HG03442 (cell line): Measurements from ENCODE around the gene BRIP1.
"Not testable (repeated sequence)": the region's sequence is repeated elsewhere in the genome, so short reads cannot be mapped to it uniquely, and the experiment has no call there.

Experiments used
- ATAC-seq: cut with Tn5 transposase; IDR thresholded peaks from one replicate; pipeline ENCODE4 v1.9.1; 2021; ENCODE audit warnings: mild to moderate bottlenecking, moderate library complexity; ENCODE audit not compliant: unreplicated experiment

The BRIP1 gene

DNA sequence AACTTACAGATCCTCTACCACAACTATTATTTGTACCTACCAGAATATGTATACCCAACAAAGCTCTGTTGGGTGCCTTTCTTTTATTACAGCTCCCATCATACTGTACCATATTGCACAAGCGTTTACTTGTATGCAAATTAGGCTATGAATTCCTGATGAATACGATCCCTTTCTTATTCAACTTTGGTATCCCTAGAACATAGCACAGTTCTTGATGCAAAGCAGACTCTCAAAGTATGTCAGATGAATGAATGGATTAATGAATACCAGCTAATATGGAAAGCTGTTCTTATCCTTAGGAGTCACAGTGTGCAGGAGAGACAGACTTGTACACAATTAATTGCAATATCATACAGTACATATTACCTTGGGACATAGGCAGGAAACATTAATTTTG is 192.6 kb downstream of the BRIP1 start:
- ATAC-seq, result no peak

GRCh38 chr17:61669522-61669921 is 193.8 kb downstream of the BRIP1 start:
- no peak for ATAC-seq

GRCh38 chr17:61668486-61668885 is 194.8 kb downstream of the BRIP1 start:
- no peak for ATAC-seq

DNA sequence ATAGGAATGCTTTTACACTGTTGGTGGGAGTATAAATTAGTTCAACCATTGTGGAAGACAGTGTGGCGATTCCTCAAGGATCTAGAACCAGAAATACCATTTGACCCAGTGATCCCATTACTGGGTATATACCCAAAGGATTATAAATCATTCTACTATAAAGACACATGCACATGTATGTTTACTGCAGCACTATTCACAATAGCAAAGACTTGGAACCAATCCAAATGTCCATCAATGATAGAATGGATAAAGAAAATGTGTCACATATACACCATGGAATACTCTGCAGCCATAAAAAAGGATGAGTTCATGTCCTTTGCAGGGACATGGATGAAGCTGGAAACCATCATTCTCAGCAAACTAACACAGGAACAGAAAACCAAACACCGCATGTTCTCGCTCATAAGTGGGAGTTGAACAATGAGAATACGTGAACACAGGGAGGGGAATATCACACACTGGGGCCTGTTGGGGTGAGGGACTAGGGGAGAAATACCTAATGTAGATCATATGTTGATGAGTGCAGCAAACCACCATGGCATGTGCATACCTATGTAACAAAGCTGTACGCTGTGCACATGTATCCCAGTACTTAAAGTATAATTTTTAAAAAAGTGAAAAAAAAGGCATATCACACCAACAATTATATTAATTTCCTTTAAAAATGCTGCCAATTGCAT is 196.8 kb downstream of the BRIP1 start:
- ATAC-seq, result not testable (repeated sequence)

DNA sequence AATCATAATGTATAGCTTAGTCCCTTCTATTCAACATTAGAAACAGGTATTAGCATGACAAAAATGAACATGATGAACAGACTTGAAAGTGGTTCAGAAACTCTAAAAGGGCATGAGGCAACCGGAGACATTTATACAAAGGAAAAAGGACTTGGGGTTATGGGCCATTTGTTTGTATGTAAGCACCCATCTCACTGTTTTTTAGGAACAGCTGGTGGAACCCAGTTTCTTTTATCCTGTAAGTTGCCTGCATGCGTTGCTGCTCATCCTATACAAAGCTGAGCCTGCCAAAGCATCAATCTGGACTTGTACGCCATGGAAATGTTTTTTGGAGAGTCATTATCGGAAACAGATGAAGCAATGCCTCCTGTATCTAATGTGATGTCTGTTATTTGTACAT is 200.0 kb downstream of the BRIP1 start:
- ATAC-seq, result no peak

GRCh38 chr17:61662741-61663140 is 200.6 kb downstream of the BRIP1 start:
- ATAC-seq, result no peak

DNA sequence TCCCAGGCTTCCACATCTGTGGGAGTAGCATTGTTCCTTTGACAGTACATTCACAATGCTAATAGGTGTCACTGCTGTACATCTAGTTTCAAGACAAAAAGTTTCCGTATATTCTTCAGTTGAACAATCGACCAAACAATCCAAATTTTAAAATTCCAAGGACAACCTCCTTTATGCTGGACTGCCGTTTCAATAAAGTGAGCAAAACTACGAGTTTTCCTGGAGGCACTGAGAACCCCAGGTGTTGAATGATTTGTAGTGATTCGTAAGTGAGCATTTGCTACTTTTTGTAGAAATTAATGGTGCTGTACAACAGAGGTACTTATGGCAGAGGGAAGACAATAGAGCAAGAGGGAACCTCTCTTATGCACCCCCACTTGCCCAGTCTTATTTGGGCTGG is 201.1 kb downstream of the BRIP1 start:
- ATAC-seq, result no peak

DNA sequence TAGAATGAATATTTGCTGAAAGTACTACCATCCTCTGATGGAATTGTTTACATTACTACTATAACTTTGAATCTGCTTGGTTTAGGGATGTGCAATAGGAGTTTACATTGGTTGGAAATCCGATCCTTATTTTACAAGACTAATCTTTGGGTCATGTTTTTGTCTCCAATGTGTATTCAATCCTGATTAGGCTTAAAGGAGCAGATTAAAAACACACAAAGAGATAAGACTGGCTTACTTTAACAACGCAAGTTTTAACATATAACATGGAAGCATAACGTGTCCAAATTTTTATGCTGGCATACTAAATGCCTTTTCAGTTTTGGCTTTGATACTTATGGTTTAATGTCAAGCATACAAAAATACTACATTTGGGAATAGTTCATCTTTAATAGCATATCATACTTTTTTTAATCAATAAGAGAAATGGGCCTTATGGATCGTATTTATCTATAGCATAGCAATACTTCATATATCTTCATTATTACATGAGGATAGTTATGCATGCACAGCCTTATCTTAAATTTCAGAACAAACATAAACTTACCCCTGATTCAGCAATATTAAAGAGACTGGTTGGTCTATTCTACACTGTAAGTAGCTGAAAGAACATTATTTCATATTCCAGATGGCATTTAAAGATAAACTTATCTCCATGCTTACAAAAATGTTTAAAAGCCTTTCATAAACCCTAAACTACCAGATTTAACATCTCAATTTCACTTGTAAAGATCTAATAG is 202.4 kb downstream of the BRIP1 start:
- ATAC-seq, result no peak

DNA sequence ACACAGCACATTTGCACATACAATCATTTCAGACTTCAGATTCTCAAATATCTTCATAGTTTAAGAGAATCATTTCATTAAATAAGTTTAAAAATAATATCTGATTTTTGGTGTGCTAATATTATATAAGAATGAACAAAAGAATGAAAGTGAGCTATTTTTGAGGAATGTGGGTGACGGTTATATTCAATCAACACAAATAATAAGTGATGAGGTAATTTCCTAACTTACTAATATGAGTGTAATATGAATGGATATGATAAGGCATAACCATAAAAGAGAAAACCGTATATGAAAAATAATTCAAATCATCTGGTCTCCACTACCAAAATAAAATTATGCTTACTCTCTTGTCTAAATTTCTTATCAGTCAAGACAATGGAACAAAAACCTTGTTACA is 203.9 kb downstream of the BRIP1 start:
- no peak for ATAC-seq

DNA sequence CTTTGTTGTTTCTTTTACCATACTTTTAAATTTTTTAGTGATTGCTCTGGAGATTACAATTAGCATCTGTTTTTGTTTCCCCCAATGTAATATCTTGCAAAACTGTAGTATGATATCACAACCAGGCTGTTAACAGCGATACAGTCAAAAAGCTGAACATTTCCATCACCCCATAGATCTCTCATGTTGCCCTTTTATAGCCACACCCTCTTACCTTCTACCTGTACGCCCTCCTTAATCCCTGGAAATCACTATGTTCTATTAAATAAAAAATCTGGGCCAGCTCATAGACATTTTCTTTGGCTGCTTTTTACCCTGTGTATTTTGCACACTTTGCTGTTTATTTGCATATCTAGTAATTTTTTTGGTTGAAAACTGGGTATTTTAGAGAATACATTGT is 205.1 kb downstream of the BRIP1 start:
- no peak for ATAC-seq

DNA sequence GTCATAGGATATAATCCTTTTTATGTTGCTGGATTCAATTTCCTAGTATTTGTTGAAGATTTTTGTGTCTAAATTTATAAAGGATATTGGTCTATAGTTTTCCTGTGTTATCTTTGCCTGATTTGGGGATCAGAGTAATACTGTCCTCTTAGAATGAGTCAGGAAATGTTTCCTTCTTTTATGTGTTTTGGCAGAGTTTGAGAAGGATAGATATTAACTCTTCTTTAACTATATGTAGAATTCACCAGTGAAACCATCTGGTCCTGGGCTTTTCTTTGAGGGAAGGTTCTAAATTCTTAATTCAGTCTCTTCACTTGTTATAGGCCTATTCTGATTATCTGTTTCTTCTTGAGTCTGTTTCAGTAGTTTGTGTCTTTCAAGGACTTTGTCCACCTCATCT is 206.0 kb downstream of the BRIP1 start:
- ATAC-seq, result no peak

DNA sequence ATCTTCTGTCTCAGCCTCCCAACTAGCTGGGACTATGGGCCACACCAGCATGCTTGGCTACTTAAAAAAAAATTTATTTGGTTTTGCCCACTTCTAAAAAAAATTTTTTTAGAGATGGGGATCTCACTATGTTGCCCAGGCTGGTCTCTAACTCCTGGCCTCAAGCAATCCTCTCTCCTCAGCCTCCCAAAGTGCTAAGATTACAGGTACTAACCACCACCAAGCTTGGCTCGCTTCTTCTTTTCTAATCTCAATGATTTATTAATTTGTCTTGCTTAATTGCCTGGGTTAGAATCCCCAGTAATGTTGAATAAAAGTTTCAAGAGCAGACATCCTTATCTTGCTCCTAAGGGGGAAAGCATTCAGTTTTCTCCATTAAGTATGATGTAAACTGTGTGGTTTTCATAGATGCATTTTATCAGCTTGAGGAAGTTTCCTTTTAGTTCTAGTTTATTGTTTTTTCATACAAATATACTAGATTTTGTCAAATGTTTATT is 206.6 kb downstream of the BRIP1 start:
- ATAC-seq, result no peak

DNA sequence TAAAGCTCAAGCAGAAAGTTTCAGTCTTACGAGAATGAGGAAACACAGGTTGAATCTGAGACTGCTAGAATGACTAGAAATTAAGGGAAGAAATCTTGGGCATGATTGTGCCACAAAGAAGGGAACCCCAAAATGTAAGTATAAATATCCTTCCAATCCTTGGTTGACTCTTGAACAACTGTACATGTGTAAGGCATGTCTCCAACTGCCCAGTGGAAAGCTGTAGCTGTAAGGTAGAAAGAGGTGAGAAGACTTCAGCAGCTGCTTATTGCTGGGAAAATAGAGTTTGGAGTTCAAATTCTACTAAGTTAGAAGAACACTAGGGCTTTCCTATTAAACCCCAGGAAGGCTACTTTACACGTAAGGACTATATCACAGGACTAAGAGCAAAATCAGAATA is 212.6 kb downstream of the BRIP1 start:
- ATAC-seq, result no peak

GRCh38 chr17:61648587-61648986 is 214.7 kb downstream of the BRIP1 start:
- ATAC-seq, result no peak

- no peak for ATAC-seq
These were observed 216.3 kb downstream of the BRIP1 start for GRCh38 chr17:61647047-61647446.

- no peak for ATAC-seq
These were observed 216.8 kb downstream of the BRIP1 start for GRCh38 chr17:61646482-61646881.

DNA sequence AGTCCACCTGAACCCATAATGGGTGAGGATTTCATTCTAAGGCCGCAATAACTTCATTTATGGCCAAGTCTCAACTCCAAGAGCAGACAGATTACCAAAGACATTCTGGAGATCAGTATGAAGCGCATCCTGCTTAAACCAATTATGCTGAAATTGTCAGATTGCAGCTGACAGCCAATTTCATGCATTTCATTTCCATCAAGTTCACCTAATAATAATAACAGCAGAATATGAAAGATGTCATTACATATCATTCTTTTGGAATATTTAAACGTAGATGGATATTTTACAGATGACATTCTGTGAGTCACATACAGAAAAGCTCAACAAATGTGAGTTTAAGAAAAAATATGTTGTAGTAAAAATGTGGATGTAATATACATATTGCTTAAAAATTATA is 217.4 kb downstream of the BRIP1 start:
- ATAC-seq, result no peak

DNA sequence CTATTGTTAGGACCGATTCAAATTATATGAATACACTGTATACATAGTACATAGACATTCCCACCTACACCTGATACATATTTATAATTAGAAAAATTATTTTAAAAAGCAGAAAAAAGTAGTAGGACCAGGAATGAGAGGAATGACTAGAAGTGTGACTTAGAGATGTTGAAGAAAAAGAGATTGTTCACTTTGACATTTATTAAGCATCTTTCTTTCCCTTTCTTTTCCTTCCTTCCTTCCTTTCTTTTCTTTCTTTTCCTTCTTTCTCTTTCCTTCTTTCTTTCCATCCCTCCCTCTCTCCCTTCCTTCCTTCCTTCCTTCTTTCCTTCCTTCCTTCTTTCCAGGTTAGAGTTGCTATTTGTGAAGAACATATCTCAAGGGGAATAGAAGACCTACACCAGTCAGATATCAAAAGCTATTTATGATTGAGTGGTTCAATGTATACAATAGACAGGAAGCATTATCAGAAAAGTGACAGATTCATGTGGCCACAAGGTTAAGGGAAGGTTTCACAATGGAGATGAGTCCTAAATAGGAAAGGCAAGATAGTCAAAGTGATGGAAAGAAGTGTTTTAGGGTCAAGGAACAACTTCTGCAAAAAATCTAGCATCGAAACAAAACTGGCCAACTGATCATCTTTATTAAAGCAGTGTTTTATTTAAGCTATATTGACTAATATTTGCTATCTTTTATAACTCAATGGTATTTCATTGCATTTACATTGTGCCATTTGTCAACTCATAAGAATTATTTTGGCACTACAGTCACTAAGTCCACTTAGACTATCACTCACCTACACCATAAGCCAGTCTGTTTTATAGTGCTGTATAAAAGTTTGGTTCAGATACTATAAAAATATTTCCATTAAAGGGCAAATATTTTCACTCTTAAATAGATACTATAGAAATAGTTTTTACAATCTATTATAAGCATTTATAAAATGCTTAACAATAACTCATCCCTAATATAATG is 218.2 kb downstream of the BRIP1 start:
- no peak for ATAC-seq

DNA sequence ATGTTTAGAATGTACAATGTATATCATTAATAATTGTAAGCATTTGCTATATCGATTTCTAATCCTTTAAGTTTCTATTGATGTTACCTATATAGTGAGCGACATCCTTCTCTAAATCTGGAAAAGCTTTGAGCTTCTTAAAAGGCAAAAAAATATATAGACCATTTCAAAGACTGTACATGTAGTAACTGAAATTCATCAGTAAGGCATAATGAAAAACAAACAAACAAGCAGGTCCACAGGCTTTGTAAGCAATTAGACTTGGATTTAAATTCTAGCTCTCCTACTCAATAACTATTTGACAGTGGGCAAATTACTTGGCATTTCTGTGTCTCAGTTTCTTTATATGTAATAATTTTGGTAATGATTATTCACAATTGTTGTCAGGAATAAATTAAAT is 220.6 kb downstream of the BRIP1 start:
- ATAC-seq, result no peak

DNA sequence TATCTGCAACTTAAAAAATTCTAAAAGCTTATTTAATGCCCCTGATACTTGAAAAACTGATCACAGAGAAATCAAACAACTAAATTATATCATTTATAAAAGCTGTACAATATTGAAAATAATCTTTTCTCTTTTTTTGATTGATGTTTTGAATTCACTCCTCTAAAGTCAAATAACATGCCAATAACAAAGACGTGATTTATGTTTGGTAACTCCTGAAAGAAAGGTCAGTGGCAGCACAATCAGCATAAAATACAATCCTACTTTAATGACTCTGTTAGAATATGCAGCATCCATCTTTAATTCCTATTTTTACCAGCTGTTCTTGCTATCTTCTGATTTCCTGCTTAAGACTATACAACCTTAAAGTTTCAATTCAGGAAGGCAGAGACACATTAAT is 221.6 kb downstream of the BRIP1 start:
- no peak for ATAC-seq

GRCh38 chr17:61641084-61641483 is 222.2 kb downstream of the BRIP1 start:
- no peak for ATAC-seq
